ENCODE measurements around the gene CFAP77. TPM values are rescaled to one million over a fixed set of nuclear protein-coding genes. Genes with fewer than 3 reads are reported as not detected.

Gene CFAP77
- total RNA-seq, 3 donors from 2014 or later, result not detected

GRCh38 chr9:132507670-132508469 lies 97.9 kb downstream of the CFAP77 start:
- H3K27ac ChIP-seq, result no peak overlapping the region
- intact Hi-C loops (cut with DNase I; ENCODE audit: low total_unique reads), result no loop called here
- DNase-seq (ENCODE audit: low spot score in 2 of 2), result peak; percentile 27 to 71
- H3K4me1 ChIP-seq, result no peaks in the 10 kb centered on the region
- H3K27me3 ChIP-seq, result peaks cover 0 to 21% of the 10 kb centered on the region in 2 donors
- H3K4me3 ChIP-seq, result no peak overlapping the region
- H3K9me3 ChIP-seq, result no peaks in the 10 kb centered on the region
- TF ChIP-seq POLR2A (IDR thresholded peaks at IDR 0.05), result no peak
- no peak for TF ChIP-seq POLR2AphosphoS5 (IDR thresholded peaks at IDR 0.05)
- TF ChIP-seq, protein P1, sequence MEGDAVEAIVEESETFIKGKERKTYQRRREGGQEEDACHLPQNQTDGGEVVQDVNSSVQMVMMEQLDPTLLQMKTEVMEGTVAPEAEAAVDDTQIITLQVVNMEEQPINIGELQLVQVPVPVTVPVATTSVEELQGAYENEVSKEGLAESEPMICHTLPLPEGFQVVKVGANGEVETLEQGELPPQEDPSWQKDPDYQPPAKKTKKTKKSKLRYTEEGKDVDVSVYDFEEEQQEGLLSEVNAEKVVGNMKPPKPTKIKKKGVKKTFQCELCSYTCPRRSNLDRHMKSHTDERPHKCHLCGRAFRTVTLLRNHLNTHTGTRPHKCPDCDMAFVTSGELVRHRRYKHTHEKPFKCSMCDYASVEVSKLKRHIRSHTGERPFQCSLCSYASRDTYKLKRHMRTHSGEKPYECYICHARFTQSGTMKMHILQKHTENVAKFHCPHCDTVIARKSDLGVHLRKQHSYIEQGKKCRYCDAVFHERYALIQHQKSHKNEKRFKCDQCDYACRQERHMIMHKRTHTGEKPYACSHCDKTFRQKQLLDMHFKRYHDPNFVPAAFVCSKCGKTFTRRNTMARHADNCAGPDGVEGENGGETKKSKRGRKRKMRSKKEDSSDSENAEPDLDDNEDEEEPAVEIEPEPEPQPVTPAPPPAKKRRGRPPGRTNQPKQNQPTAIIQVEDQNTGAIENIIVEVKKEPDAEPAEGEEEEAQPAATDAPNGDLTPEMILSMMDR (IDR thresholded peaks at IDR 0.05), result peak; percentile 45 to 79 (median 70)
- no peaks in the 10 kb centered on the region for H3K36me3 ChIP-seq

- Histone ChIP-seq H3K27me3 (peaks cover 0 to 22% of the 10 kb centered on the region in 2 donors), H3K27ac (no peak overlapping the region), H3K4me1 (no peaks in the 10 kb centered on the region), H3K36me3 (no peaks in the 10 kb centered on the region), H3K4me3 (no peak overlapping the region), H3K9me3 (no peaks in the 10 kb centered on the region)
- TF ChIP-seq, protein P1 (IDR thresholded peaks at IDR 0.05), result no peak
- TF ChIP-seq POLR2A (IDR thresholded peaks at IDR 0.05), result no peak
- no peak for TF ChIP-seq POLR2AphosphoS5 (IDR thresholded peaks at IDR 0.05)
- intact Hi-C loops (cut with DNase I; ENCODE audit: low total_unique reads), result loop anchor here (10.0 kb wide), 1 partner anchor 285 kb away; no protein-coding TSS in a partner anchor
- DNase-seq (ENCODE audit: low spot score in 2 of 2), result no peak
Measured at GRCh38 chr9:132509928-132510874, 100.2 kb downstream of the CFAP77 start.

DNA sequence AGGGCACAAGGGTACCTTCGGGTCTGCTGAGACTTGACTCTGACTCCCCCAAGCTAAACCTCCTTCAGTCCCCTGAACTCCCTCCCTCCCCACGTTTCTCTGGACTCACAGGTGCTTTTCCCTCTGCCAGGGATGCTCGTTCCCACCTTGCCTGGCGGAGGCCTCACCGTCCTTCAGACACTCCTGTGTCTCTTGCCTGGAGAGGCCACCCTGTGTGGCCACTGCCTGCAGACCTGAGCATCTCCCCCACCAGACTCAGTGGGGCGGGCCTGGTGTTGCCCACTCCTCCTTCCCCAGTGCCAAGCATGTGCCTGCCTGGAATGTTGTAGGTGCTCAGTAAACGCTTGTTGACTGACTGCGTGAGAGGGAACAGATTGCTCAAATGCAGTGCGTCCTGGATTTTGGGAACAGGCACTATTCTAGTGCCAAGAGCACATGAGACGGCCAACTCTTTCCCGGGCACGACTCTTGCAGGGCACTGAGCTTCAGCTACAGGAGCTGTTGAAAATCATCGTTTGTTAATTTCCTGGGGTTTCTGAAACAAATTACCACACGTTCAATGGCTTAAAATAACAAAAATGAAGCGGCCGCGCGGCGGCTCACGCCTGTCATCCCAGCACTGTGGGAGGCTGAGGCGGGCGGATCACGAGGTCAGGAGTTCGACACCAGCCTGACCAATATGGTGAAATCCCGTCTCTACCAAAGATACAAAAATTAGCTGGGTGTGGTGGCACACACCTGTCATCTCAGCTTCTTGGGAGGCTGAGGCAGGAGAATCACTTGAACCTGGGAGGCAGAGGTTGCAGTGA lies 101.4 kb downstream of the CFAP77 start:
- H3K27me3 ChIP-seq, result peaks cover 0 to 17% of the 10 kb centered on the region in 2 donors
- no peak for DNase-seq (ENCODE audit: low spot score in 2 of 2)
- H3K4me3 ChIP-seq, result no peak overlapping the region
- no peaks in the 10 kb centered on the region for H3K4me1 ChIP-seq
- no peak overlapping the region for H3K27ac ChIP-seq
- H3K9me3 ChIP-seq, result no peaks in the 10 kb centered on the region
- H3K36me3 ChIP-seq, result no peaks in the 10 kb centered on the region
- intact Hi-C loops (cut with DNase I; ENCODE audit: low total_unique reads), result loop anchor here (10.0 kb wide), 1 partner anchor 283 kb away; no protein-coding TSS in a partner anchor
- no peak for TF ChIP-seq POLR2A (IDR thresholded peaks at IDR 0.05)
- TF ChIP-seq POLR2AphosphoS5 (IDR thresholded peaks at IDR 0.05), result no peak
- TF ChIP-seq, protein P1 (IDR thresholded peaks at IDR 0.05), result no peak

DNA sequence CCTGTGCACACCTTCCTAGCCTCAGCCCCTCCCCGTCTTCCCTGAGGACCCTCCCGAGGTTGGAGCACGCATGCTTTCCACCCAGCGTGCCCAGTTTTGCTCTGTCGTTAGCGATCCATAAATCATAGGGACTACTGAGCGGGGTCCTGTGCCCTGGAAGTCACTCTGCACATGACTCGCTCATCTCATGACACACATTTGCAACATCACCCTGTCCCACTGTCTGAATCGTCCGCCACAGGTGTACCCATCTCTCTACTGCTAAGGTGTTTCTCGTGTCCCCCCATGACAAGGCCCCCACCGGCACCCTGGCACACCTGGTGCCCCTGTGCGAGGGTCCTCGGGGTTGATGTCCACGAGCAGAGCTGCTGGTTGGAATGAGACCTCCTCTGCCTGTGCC lies 103.4 kb downstream of the CFAP77 start:
- Histone ChIP-seq H3K4me3 (no peak overlapping the region), H3K27ac (no peak overlapping the region), H3K36me3 (no peaks in the 10 kb centered on the region), H3K9me3 (no peaks in the 10 kb centered on the region), H3K4me1 (no peaks in the 10 kb centered on the region), H3K27me3 (peaks cover 0 to 35% of the 10 kb centered on the region in 2 donors)
- no peak for TF ChIP-seq POLR2AphosphoS5 (IDR thresholded peaks at IDR 0.05)
- TF ChIP-seq, protein P1 (IDR thresholded peaks at IDR 0.05), result no peak
- no peak for TF ChIP-seq POLR2A (IDR thresholded peaks at IDR 0.05)
- DNase-seq (ENCODE audit: low spot score in 2 of 2), result no peak
- intact Hi-C loops (cut with DNase I; ENCODE audit: low total_unique reads), result loop anchor here (10.0 kb wide), 1 partner anchor 281 kb away; no protein-coding TSS in a partner anchor

Measured in breast epithelium (tissue), 4 donors.